Activated CD4-positive, alpha-beta T cell treated with anti-CD3 and anti-CD28 coated beads, Interleukin-2, amount 50 U/mL, for 24 hours (primary cell): Measurements from ENCODE around the gene COL1A1.

Experiments used
- DNase-seq, 2 donors: peaks; one replicate each; pipeline ENCODE4 v3.0.0-alpha.2; 2020; ENCODE audit warnings: low read depth in 1 of 2, low spot score in 1 of 2

COL1A1 gene

DNA sequence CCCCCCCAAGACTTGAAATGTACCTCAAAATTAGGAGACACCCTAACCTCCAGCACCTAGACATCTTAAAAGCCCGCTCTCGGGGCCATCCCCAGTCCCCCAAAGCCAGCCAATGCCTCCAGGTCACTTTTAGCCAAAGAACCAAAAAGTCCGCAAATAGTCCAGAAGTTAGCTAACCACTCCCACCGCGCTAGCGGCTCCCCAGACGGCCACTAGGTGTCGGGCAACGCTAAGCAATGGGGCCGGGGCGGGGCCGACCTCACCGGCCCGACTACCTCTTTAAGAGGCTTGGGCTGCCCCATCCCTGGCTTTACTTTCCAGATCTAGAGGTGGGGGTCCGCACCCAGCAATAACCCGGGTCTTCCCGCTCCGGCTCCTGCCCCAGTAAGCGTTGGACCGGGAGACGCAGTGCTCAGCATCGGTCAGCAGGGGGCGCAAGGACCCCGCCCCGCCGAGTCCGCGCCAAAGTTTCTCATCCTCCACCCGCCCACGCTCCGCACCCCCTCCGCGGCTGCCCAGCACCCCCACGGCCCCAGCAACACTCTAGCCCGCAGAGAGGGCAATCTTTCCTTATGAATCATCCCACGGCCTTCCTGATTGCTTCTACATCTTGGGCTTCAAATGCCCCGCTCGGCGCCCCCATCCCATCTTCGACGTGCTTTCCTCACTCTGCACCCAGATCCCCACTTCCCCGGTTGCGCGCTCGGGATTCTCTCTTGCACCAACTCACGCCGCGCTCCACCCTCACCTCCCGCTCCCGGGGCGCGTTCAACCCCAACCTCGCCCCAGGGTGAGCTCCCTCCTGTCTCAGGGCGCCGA, 765 bp downstream of the COL1A1 start:
- DNase-seq: peak; percentile 62 to 68

- DNase-seq: peak; percentile 14 to 36
Measured at GRCh38 chr17:50199803-50200456, 1.5 kb downstream of the COL1A1 start.

GRCh38 chr17:50199211-50199802, 2.1 kb downstream of the COL1A1 start:
- DNase-seq: no peak

DNA sequence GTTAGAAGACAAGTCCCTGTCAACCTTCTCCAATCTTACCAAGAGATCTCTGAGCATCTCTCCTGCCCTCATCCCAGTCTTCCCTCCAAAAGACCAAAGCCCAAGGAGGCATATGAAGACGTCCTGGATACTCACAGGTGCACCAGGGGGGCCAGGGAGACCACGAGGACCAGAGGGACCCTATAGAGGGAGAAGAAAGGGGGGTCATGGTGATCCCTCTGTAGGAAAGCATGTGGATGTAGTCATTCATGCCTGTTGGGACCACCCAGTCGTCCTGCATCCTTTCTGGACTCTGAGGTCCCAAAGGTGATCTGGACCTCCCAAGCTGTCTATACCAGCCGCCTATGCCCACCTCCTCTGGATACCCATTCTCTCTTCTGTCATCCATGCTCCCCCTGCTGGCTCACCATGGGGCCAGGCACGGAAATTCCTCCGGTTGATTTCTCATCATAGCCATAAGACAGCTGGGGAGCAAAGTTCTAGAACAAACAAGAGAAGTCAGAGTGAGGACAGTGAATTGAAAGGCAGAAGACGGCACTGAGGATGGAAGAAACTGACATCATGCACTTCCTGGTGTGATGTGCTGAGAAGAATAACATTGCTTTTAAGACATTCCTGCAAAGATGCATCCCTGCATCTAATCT, 3.3 kb downstream of the COL1A1 start:
- peak; percentile 30 to 43 for DNase-seq

DNA sequence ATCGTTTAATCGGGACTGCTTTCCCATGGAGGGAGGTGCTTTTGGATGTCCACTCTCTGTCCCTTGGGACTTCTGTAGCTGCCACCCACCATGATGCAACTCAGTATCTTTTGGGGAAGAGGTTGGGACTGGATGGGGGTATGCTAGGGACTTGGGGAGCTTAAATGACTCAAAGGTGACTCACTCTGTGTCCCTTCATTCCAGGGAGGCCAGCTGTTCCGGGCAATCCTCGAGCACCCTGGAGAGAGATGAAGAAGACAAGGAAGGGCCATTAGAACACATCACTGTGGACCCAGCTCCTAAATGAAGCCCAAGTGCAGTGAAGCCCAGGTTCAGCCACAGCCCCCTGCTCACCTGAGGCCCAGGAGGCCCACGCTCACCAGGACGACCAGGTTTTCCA, 4.6 kb downstream of the COL1A1 start:
- DNase-seq: no peak

DNA sequence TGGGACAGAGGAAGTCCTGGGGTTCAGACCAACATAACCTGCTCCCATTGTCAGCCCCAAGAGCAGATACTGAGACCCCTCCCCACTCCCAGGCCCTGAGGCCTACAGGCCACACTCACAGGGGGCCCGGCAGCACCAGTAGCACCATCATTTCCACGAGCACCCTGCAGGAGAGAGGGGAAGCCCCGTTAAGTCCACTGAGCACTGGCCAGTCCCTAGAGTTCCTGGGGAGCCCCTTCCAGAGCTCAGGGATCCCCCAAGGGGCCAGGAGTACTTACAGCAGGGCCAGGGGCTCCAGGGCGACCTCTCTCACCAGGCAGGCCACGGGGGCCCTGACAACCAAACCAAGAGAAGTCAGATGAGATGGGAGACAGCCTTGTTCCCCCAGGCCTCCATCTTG, 5.4 kb downstream of the COL1A1 start:
- DNase-seq: no peak

GRCh38 chr17:50194934-50195865, 6.2 kb downstream of the COL1A1 start:
- DNase-seq: no peak

DNA sequence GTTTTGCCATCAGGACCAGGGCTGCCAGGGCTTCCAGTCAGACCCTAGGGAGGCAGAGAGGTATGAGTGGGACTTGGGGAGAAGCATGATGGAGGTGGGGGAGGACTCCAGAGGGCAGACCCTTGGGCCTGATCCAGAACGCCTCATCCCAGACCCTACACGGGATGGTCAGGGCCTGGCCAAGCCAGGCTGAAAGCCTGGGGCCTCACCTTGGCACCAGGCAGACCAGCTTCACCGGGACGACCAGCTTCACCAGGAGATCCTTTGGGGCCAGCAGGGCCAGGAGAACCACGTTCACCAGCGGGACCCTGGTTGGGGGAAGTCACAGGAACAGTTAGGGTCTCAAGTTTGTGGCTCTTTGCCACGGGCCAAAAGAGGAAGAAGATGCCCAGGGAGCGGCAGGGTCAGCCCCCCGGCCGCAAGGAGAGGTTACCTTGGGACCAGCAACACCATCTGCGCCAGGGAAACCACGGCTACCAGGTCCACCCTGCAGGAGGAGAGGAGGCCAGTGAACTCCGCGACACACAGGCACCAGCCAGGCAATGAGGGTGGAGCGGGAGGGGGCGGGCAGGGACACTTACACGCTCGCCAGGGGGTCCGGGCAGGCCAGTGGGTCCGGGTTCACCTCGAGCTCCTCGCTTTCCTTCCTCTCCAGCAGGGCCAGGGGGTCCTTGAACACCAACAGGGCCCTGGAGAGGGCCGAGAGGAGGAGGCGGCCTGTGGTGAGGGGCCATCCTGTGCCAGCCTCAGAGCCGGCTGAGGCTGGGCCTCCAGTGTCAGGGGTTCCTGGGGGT, 7.1 kb downstream of the COL1A1 start:
- no peak for DNase-seq

DNA sequence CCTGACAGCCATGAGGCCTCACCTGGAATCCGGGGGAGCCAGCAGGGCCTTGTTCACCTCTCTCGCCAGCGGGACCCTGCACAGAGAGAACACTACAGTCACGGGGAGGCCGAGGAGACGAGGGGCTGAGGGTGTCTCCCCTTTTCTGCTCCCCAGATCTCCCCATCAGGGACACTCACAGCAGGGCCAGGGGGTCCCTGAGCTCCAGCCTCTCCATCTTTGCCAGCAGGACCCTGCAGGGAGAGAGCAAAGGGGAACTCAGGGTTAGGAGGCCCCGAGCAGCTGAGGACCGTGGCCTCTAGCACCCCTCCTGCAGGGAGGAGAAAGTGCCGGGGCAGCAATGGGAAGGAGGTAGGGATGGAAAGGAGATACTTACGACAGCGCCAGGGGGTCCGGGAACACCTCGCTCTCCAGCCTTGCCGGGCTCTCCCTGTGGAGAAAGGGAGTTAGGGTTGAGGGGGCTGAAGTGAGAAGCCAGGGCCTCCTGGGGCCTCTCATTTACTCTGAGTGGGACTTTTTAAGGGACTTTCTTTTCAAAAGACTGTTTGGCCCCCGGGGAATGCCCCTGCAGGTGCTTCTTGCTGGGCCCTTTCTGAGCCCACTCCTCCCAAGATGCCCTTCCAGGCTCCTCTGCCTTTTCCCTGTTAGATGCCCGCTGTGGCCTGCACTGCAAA, 8.7 kb downstream of the COL1A1 start:
- DNase-seq: no peak

GRCh38 chr17:50192144-50192617, 9.2 kb downstream of the COL1A1 start:
- no peak for DNase-seq

DNA sequence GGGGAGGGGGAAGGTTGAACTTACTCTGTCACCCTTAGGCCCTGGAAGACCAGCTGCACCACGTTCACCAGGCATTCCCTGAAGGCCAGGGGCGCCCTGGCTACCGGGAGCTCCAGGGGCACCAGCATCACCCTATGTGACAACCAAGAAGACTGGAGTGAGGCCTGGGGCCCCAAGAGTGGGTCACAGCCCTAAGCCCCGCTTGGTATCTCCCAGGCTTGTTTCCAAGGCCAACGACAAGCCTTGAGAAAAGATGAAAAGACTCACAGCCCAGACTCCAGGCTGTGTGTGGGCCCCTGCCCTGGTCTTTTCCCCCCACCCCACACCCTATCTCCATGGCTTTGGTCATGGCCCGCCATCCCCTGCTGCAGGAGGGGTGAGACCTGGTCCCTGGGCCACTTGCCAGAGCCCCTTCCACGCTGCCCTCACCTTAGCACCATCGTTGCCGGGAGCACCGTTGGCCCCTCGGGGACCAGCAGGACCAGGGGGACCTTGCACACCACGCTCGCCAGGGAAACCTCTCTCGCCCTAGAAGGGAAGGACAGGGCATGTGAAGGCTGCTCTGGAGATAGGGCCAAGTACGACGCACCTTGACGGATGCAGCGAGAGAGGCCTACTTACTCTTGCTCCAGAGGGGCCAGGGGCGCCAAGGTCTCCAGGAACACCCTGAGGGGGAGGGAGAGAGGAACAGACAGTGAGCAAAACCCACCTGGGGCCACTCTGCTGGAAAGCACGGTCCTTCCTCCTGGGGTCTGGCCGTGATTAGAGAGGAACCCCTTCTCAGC, 9.9 kb downstream of the COL1A1 start:
- DNase-seq: no peak

DNA sequence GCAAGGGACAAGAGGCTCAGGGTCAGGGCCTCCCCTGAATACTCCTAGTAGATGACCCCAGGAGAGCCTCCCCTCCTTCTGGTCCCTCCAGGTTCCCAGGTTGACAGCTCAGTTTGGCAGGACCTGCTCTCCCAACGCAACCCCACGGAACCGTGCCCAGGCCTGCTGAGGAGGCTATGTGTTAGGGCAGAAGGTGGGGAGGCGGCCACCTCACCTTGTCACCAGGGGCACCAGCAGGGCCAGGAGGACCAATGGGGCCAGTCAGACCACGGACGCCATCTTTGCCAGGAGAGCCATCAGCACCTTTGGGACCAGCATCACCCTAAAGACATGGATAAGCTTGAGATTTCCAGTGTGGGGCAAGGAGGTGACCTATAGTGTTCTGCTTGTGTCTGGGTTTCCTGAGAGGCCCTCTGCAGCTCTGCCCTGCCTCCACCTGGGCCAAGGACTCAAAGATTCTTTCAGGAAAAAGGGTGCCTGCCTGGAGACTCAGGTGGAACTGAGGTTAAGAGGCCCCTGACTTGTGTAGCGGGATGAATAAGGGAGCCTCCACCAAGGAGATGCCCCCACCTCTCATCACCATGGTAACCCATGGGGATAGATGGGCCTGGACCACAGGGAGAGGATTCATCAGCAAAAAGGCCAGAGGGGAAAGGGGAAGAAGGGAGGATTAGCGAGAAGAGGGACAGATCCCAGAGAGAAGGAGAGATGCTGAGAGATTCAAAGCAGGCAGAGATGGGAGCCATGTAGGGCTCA, 10.7 kb downstream of the COL1A1 start:
- DNase-seq: no peak

GRCh38 chr17:50190293-50190602, 11.2 kb downstream of the COL1A1 start:
- DNase-seq: no peak

DNA sequence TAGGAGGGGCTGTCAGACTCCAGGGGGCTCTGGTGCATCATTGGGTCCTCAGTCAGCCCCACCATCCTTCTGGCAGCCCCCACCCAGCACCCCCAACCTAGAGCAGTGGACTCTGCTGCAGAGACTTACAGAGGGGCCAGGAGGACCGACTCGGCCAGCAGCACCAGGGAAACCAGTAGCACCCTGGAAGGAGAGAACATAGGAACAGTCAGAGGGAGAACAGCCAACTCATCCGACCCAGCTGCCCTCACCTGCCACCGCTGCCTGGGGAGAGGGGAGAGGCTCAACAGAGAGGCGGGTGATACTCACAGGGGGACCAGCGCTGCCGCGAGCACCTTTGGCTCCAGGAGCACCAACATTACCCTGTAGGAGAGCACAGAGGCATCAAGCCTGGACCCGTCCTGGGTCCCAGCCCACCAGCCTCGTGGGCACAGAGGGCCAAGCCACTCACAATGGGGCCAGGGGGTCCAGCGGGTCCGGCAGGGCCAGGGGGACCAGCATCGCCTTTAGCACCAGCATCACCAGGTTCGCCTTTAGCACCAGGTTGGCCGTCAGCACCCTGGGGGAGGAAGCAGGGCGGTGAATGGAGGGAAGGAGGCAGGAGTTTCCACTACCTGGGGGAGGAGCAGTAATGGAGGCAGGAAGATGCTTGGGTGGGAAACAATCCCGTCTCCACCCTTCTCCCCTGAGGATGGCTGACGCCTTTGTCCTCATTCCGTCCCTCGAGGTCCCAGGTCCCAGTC, 11.7 kb downstream of the COL1A1 start:
- no peak for DNase-seq

DNA sequence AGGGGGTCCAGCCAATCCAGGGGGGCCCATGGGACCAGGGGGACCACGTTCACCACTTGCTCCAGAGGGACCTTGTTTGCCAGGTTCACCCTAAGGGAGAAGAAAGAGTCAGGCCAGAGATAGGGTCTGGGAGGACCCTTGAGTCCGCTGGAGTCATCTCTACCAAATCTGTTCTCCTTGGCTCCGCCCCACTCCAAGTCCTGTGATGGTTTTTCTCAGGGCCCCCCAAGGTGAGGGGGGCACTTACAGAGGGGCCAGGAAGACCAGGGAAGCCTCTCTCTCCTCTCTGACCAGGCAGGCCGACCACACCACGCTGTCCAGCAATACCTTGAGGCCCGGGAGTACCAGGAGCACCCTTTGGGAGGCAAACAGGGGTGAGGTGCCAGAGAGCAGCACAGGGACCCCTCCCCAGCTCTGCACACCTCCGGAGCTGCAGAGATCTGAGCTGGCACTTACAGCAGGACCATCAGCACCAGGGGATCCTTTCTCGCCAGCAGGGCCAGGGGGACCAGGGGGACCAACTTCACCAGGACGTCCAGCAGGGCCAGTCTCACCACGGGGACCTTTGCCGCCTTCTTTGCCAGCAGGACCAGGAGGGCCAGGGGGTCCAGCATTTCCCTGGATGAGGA, 12.4 kb downstream of the COL1A1 start:
- no peak for DNase-seq

- DNase-seq: no peak
Measured at GRCh38 chr17:50188531-50188920, 12.9 kb downstream of the COL1A1 start.
